Naive B cell (primary cell): ENCODE data around the gene TREML4. TPM values are rescaled to one million over a fixed set of nuclear protein-coding genes. Genes with fewer than 3 reads are reported as not detected.
"Not testable (repeated sequence)": the region's sequence is repeated elsewhere in the genome, so short reads cannot be mapped to it uniquely, and the experiment has no call there.

Experiments used
- ATAC-seq, 2 donors: fragments of 150-1000 bp; cut with Tn5 transposase; 2 replicates each; pipeline ENCODE4 v1.10.0; 2021; ENCODE audit warnings: low read depth in 2 of 2, mild to moderate bottlenecking in 2 of 2, moderate library complexity in 2 of 2
- DNase-seq: peaks from one replicate; pipeline ENCODE4 v3.0.0; 2022
- H3K27ac Mint-ChIP-seq, 6 donors: one replicate each; pipeline ENCODE4 v1.8.0; 2020 to 2022; ENCODE audit warnings: mild to moderate bottlenecking in 6 of 6, mixed read lengths in 6 of 6, moderate library complexity in 5 of 6, inconsistent platforms in 2 of 6
- H3K27me3 Mint-ChIP-seq, 3 donors: one replicate each; pipeline ENCODE4 v1.8.0; 2021 to 2022; ENCODE audit warnings: mixed read lengths in 3 of 3, mild to moderate bottlenecking in 1 of 3
- H3K36me3 Mint-ChIP-seq, 2 donors: one replicate each; pipeline ENCODE4 v1.8.0; 2020 to 2022; ENCODE audit warnings: mixed read lengths in 2 of 2, inconsistent platforms in 1 of 2, mild to moderate bottlenecking in 1 of 2
- H3K4me1 Mint-ChIP-seq, 3 donors: one replicate each; pipeline ENCODE4 v1.8.0; 2020 to 2022; ENCODE audit warnings: mixed read lengths in 3 of 3, inconsistent platforms in 1 of 3, mild to moderate bottlenecking in 1 of 3, moderate library complexity in 1 of 3
- H3K4me3 Mint-ChIP-seq, 8 donors: one replicate each; pipeline ENCODE4 v1.8.0; 2020 to 2022; ENCODE audit warnings: mild to moderate bottlenecking in 8 of 8, mixed read lengths in 8 of 8, moderate library complexity in 8 of 8, inconsistent platforms in 2 of 8
- H3K9me3 Mint-ChIP-seq, 7 donors: one replicate each; pipeline ENCODE4 v1.8.0; 2020 to 2022; ENCODE audit warnings: mixed read lengths in 7 of 7, mild to moderate bottlenecking in 5 of 7, inconsistent platforms in 2 of 7, moderate library complexity in 1 of 7
- polyA plus RNA-seq, 6 donors: library from polyadenylated mRNA; unstranded; fragments of 300-500 nt; fragmentation: Illumina TruSeq; gene quantifications; one replicate each; pipeline ENCODE4 v1.2.3, GENCODE V29; 2021; ENCODE audit warnings: low read depth in 6 of 6

The TREML4 gene
- polyA plus RNA-seq, 6 donors from 2014 or later = 25.7 TPM; not detected in 5

DNA sequence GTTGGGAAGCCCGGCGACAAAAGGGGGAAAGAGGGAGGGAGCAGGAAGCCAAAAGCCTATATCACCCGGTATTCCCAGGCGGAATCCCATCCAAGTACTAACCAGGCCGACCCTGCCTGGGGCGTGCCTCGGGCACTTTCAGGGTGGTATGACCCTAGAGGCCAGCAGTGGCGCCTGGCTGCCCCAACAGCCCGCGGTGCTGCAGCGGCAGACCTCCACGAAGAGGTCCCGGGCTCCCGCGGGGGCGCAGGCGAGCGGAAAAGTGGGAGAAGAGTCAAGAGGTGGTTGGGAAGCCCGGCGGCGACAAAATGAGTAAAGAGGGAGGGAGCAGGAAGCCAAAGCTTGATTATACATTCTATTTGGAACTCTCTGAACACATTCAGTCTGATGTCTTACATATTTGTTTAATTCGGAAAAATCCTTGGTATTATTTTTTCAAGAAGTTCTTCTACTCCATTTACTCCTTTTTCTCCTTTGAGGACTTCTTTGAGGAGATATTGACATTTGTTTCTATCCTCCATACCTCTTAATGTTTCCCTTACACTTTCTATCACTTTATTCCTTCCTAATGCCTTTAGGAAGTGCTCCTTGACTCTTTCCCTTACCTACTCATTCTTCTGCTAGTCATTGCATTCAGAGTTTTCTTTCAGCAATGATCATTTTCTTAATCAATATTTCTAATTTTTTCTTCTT, 11.5 kb downstream of the TREML4 start:
- Mint-ChIP-seq H3K4me3 (peak overlapping the region in 1 of 8 donors; percentile 17), H3K27me3 (peaks cover 9 to 28% (median 9%) of the 10 kb centered on the region in 3 donors), H3K27ac (no peak overlapping the region), H3K9me3 (peaks cover 0 to 2% (median 0%) of the 10 kb centered on the region in 7 donors), H3K4me1 (peaks cover 20 to 49% (median 39%) of the 10 kb centered on the region in 3 donors), H3K36me3 (no peaks in the 10 kb centered on the region)
- DNase-seq = no peak
- no peak for ATAC-seq

DNA sequence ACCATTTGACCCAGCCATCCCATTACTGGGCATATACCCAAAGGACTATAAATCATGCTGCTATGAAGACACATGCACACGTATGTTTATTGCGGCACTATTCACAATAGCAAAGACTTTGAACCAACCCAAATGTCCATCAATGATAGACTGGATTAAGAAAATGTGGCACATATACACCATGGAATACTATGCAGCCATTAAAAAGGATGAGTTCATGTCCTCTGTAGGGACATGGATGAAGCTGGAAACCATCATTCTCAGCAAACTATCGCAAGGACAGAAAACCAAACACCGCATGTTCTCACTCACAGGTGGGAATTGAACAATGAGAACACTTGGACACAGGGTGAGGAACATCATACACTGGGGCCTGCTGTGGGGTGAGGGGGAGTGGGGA, 18.4 kb downstream of the TREML4 start:
- H3K27me3 Mint-ChIP-seq, H3K36me3 Mint-ChIP-seq: not testable (repeated sequence)

GRCh38 chr6:41247288-41247865, 19.2 kb downstream of the TREML4 start:
- peaks cover 0 to 2% (median 0%) of the 10 kb centered on the region in 3 donors for H3K27me3 Mint-ChIP-seq
- H3K27ac Mint-ChIP-seq = no peak overlapping the region
- ATAC-seq = no peak
- H3K4me3 Mint-ChIP-seq = no peak overlapping the region
- H3K4me1 Mint-ChIP-seq = peaks cover 12 to 20% (median 14%) of the 10 kb centered on the region in 3 donors
- peaks cover 0 to 4% (median 2%) of the 10 kb centered on the region in 7 donors for H3K9me3 Mint-ChIP-seq
- DNase-seq = no peak
- peaks cover 0 to 3% of the 10 kb centered on the region in 2 donors for H3K36me3 Mint-ChIP-seq

More for the DNA sequence above, 18.4 kb downstream of the TREML4 start:
- peaks cover 12 to 23% (median 20%) of the 10 kb centered on the region in 3 donors for H3K4me1 Mint-ChIP-seq
- not testable (repeated sequence) for DNase-seq, H3K4me3 Mint-ChIP-seq, H3K9me3 Mint-ChIP-seq, H3K27ac Mint-ChIP-seq, ATAC-seq

- H3K27me3 Mint-ChIP-seq = peaks cover 0 to 5% (median 0%) of the 10 kb centered on the region in 3 donors
- peaks cover 6 to 16% (median 14%) of the 10 kb centered on the region in 3 donors for H3K4me1 Mint-ChIP-seq
- H3K27ac Mint-ChIP-seq = no peak overlapping the region
- no peak overlapping the region for H3K4me3 Mint-ChIP-seq
- DNase-seq (no peak), ATAC-seq (no peak)
- peaks cover 0 to 4% (median 2%) of the 10 kb centered on the region in 7 donors for H3K9me3 Mint-ChIP-seq
- H3K36me3 Mint-ChIP-seq = peaks cover 0 to 7% of the 10 kb centered on the region in 2 donors
These were observed 19.9 kb downstream of the TREML4 start for GRCh38 chr6:41247882-41248705.

GRCh38 chr6:41252401-41253169, 24.4 kb downstream of the TREML4 start:
- Mint-ChIP-seq H3K9me3 (peaks cover 0 to 5% (median 0%) of the 10 kb centered on the region in 7 donors), H3K27ac (no peak overlapping the region), H3K27me3 (peaks cover 0 to 5% (median 0%) of the 10 kb centered on the region in 3 donors), H3K36me3 (peaks cover 0 to 8% of the 10 kb centered on the region in 2 donors), H3K4me1 (peaks cover 14 to 20% (median 14%) of the 10 kb centered on the region in 3 donors), H3K4me3 (no peak overlapping the region)
- ATAC-seq (no peak), DNase-seq (no peak)

GRCh38 chr6:41255110-41255509, 27.0 kb downstream of the TREML4 start:
- DNase-seq = no peak
- peaks cover 10 to 16% (median 14%) of the 10 kb centered on the region in 3 donors for H3K4me1 Mint-ChIP-seq
- peaks cover 5 to 7% (median 6%) of the 10 kb centered on the region in 3 donors for H3K27me3 Mint-ChIP-seq
- peaks cover 0 to 24% (median 12%) of the 10 kb centered on the region in 7 donors for H3K9me3 Mint-ChIP-seq
- H3K4me3 Mint-ChIP-seq = no peak overlapping the region
- H3K27ac Mint-ChIP-seq = peak overlapping the region in 1 of 6 donors; percentile 32
- no peak for ATAC-seq
- peaks cover 0 to 29% of the 10 kb centered on the region in 2 donors for H3K36me3 Mint-ChIP-seq

- H3K4me1 Mint-ChIP-seq = peaks cover 10 to 16% (median 14%) of the 10 kb centered on the region in 3 donors
- peaks cover 0 to 29% of the 10 kb centered on the region in 2 donors for H3K36me3 Mint-ChIP-seq
- peaks cover 5 to 7% (median 6%) of the 10 kb centered on the region in 3 donors for H3K27me3 Mint-ChIP-seq
- ATAC-seq (no peak), DNase-seq (no peak)
- H3K4me3 Mint-ChIP-seq = no peak overlapping the region
- H3K9me3 Mint-ChIP-seq = peaks cover 0 to 30% (median 16%) of the 10 kb centered on the region in 7 donors
- peak overlapping the region in 3 of 6 donors; percentile 3 to 76 (median 26) for H3K27ac Mint-ChIP-seq
These were observed 27.6 kb downstream of the TREML4 start for GRCh38 chr6:41255638-41256246.

GRCh38 chr6:41256383-41256782, 28.2 kb downstream of the TREML4 start:
- Mint-ChIP-seq H3K4me3 (peak overlapping the region in 3 of 8 donors; percentile 9 to 18 (median 11)), H3K27me3 (peaks cover 5 to 7% (median 6%) of the 10 kb centered on the region in 3 donors), H3K27ac (peak overlapping the region in 4 of 6 donors; percentile 3 to 40 (median 18)), H3K4me1 (peaks cover 10 to 16% (median 14%) of the 10 kb centered on the region in 3 donors), H3K9me3 (peaks cover 0 to 36% (median 21%) of the 10 kb centered on the region in 7 donors), H3K36me3 (peaks cover 0 to 29% of the 10 kb centered on the region in 2 donors)
- DNase-seq = no peak
- no peak for ATAC-seq

- peaks cover 10 to 16% (median 14%) of the 10 kb centered on the region in 3 donors for H3K4me1 Mint-ChIP-seq
- peaks cover 5 to 44% (median 33%) of the 10 kb centered on the region in 7 donors for H3K9me3 Mint-ChIP-seq
- no peak overlapping the region for H3K4me3 Mint-ChIP-seq
- H3K27me3 Mint-ChIP-seq = peaks cover under 1 to 11% (median 7%) of the 10 kb centered on the region in 3 donors
- no peak for DNase-seq
- peaks cover 0 to 32% of the 10 kb centered on the region in 2 donors for H3K36me3 Mint-ChIP-seq
- peak overlapping the region in 1 of 6 donors; percentile 26 for H3K27ac Mint-ChIP-seq
- ATAC-seq = no peak
These were observed 29.4 kb downstream of the TREML4 start for GRCh38 chr6:41257369-41258195.

DNA sequence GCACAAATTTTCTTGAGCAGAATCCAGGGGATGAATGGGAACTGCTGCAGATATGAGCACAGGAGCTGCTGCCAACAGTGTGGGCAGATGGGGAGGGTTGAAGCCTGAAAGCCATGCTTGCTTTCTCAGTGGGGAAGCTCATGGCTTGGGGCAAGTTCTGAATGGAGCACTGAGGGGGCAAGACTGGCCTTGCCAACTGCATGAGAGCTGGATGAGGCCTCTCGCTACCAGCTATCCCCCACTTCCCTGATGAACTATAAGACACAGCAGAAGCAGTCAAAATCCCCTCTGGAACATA, 30.0 kb downstream of the TREML4 start:
- Mint-ChIP-seq H3K36me3 (peaks cover 2 to 31% of the 10 kb centered on the region in 2 donors), H3K4me3 (no peak overlapping the region), H3K27me3 (peaks cover 0 to 11% (median 7%) of the 10 kb centered on the region in 3 donors), H3K9me3 (peaks cover 5 to 46% (median 35%) of the 10 kb centered on the region in 7 donors), H3K4me1 (peaks cover 10 to 16% (median 14%) of the 10 kb centered on the region in 3 donors), H3K27ac (no peak overlapping the region)
- ATAC-seq (no peak), DNase-seq (no peak)

- Mint-ChIP-seq H3K4me1 (peaks cover 0 to 3% (median 0%) of the 10 kb centered on the region in 3 donors), H3K27ac (no peak overlapping the region), H3K4me3 (no peak overlapping the region), H3K36me3 (peaks cover 9 to 36% of the 10 kb centered on the region in 2 donors), H3K27me3 (peaks cover 0 to 11% (median 7%) of the 10 kb centered on the region in 3 donors), H3K9me3 (peaks cover 5 to 53% (median 43%) of the 10 kb centered on the region in 7 donors)
- no peak for ATAC-seq
- no peak for DNase-seq
These were observed 34.3 kb downstream of the TREML4 start for GRCh38 chr6:41262401-41262800.
